Stimulated activated CD8-positive, alpha-beta memory T cell treated with anti-CD3 and anti-CD28 coated beads, Interleukin-2, amount 100 ng/mL, for 1 hour (primary cell): ENCODE data around the gene RLIM.

Source experiments
- DNase-seq, 2 donors: peaks; one replicate each; pipeline ENCODE4 v3.0.0-alpha.2; 2020; ENCODE audit warnings: low read depth in 2 of 2

RLIM gene

GRCh38 chrX:74536152-74536831, 78.1 kb downstream of the RLIM start:
- DNase-seq = no peak

- no peak for DNase-seq
Measured at GRCh38 chrX:74535408-74536151, 78.8 kb downstream of the RLIM start.
